Testis (tissue), 2 donors: ENCODE data around the gene MAST4.

Source experiments
- POLR2A ChIP-seq: fragments of 450-650 bp; IDR thresholded peaks from one replicate; pipeline ENCODE4 v1.6.1; 2017; ENCODE audit warnings: antibody characterized with exemption, mild to moderate bottlenecking, moderate library complexity
- TF ChIP-seq, protein P1 (sequence below), 3 experiments: fragments of 450-650 bp in 2 of 3; fragments of 200-600 bp in 1 of 3; sonication (generic) in 1 of 3; IDR thresholded peaks; one replicate each; pipeline ENCODE4 v1.5.1; 2016 to 2019; ENCODE audit warnings: antibody characterized with exemption in 3 of 3, mild to moderate bottlenecking in 2 of 3, moderate library complexity in 1 of 3

DNA sequence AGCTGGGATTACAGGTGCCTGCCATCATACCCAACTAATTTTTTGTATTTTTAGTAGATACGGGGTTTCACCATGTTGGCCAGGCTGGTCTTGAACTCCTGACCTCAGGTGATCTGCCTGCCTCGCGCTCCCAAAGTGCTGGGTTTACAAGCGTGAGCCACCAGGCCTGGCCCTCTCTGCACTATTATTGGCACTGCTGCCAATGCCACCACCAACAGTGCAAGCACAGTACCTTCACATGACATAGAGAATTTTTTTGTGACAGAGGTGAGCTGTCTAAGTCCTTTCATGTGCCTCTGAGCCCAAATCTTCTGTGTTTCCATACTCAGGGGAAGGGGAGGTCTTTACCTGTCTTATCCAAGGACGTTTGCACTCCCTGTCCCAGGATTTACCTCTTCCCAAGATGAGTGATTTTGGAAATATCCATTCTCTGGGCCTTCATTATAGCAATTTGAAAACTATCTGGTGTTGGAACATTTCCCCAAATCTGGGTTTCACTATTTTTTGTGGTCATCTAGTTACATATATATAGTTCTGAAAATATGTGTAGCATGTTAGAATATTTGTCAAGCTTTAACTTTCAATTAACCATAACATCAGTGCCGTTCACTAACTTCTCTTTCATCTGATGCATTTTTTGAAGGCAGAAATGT, 605.8 kb downstream of the MAST4 start:
- TF ChIP-seq, protein P1, sequence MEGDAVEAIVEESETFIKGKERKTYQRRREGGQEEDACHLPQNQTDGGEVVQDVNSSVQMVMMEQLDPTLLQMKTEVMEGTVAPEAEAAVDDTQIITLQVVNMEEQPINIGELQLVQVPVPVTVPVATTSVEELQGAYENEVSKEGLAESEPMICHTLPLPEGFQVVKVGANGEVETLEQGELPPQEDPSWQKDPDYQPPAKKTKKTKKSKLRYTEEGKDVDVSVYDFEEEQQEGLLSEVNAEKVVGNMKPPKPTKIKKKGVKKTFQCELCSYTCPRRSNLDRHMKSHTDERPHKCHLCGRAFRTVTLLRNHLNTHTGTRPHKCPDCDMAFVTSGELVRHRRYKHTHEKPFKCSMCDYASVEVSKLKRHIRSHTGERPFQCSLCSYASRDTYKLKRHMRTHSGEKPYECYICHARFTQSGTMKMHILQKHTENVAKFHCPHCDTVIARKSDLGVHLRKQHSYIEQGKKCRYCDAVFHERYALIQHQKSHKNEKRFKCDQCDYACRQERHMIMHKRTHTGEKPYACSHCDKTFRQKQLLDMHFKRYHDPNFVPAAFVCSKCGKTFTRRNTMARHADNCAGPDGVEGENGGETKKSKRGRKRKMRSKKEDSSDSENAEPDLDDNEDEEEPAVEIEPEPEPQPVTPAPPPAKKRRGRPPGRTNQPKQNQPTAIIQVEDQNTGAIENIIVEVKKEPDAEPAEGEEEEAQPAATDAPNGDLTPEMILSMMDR (IDR thresholded peaks at IDR 0.05), result no peak
- no peak for TF ChIP-seq POLR2A
